Glomerular endothelial cell (primary cell): Measurements from ENCODE around the gene DICER1. TPM values are rescaled to one million over a fixed set of nuclear protein-coding genes. Genes with fewer than 3 reads are reported as not detected.
A peak's percentile ranks its signal among the peaks of the same experiment; 100 is the strongest.
"Not testable (repeated sequence)": the region's sequence is repeated elsewhere in the genome, so short reads cannot be mapped to it uniquely, and the experiment has no call there.

Source experiments
- DNase-seq: peaks from one replicate; pipeline ENCODE4 v3.0.0-alpha.2; 2011; ENCODE audit warnings: low read depth, low spot score; ENCODE audit errors: extremely low read depth
- total RNA-seq: library from RNA; depleted of rRNA; stranded (reverse); fragments of >200 nt; gene quantifications from 2 replicates; pipeline ENCODE4 v1.2.3, GENCODE V29; 2015

The DICER1 gene
- total RNA-seq, 1 donor from 2014 or later: 46.7 TPM

GRCh38 chr14:95185033-95185766 lies 27.9 kb upstream of the DICER1 start:
- no peak for DNase-seq

GRCh38 chr14:95184413-95184790 lies 27.1 kb upstream of the DICER1 start:
- DNase-seq: no peak

- peak; percentile 58 for DNase-seq
Observed at GRCh38 chr14:95183532-95184412, 26.4 kb upstream of the DICER1 start.

GRCh38 chr14:95183082-95183481 lies 25.8 kb upstream of the DICER1 start:
- no peak for DNase-seq

GRCh38 chr14:95182379-95182778 lies 25.1 kb upstream of the DICER1 start:
- DNase-seq: no peak

DNA sequence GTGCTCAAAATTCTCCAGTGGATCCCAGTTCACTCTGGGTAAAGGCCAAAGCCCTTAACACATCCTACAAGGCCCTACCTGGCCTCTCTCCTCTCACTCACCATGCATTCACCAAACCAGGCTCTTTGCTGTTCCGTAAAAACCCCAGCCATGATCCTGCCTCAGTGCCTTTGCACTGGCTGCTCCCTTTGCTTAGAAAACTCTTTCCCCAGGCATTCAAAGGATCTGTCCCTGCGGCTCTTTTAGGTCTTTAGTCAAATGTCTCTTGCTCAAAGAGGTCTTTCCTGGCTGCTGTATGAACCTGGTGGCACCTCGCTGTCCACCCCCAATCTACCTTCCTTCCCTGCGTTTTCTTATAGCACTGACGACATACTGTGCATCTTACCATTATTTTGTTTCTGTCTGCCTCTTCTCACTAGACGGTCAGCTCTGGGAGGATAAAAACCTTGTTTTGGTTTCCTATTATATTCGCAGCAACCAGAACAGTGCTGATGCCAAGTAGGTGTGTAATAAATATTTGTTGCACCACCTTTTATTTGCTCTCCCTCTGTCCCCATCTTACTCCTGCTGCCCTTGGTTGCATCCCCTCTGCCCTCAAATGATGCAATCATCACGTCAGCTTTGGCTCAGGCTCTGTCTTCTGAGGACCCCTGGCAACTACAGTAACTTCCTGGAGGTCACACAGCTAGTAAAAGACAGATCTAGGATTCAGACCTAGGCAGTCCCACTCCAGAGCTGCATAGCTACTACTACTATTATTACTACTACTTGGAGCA lies 23.8 kb upstream of the DICER1 start:
- DNase-seq: no peak

GRCh38 chr14:95175670-95176069 lies 18.3 kb upstream of the DICER1 start:
- DNase-seq: not testable (repeated sequence)

DNA sequence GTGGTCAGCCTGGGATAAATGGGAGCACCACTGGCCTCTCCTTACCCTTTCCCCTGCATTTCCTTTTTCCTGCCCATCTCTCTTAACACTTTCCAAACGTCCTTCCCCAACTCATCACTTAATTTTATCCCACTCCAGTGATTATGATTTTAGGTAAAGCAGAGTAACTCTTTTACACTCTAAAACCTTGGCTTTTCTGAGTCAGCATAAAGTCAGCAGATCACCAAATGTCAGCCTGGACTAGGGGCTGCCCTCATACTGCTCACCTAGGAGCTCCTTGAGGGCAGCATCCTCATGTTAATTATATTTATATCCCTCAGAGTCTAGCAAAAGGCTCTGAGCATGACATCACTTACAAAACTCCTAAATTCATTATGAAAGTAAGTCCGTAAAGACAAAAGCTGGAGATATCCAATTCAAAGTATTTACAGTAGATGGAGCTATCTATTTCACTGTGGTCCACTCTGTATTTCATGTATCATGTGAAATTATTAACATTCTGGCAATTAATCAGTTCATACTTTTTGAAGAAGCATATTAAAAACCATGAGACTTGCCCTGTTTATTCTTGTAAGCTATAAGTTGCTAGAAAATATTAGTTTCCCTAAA lies 17.0 kb upstream of the DICER1 start:
- no peak for DNase-seq

- DNase-seq: no peak
Observed at GRCh38 chr14:95173518-95173917, 16.2 kb upstream of the DICER1 start.

DNA sequence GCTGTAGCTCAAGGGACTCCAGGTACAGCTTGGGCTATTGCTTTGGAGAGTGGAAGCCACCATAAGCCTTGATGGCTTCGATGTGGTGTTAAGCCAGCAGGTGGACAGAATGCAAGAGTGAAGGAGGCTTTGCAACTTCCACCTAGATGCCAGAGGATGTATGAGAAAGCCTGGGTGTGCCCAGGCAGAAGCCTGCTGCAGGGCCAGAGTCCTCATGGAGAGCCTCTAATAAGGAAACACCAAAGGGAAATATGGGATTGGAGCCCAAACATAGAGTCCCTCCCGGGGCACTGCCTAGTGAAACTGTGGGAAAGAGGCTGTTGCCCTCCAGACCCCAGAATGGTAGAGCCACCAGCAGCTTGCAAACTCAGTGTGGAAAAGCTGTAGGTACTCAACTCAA lies 9.8 kb upstream of the DICER1 start:
- DNase-seq: no peak

- DNase-seq: no peak
Observed at GRCh38 chr14:95165517-95165916, 8.2 kb upstream of the DICER1 start.

GRCh38 chr14:95164506-95164905 lies 7.2 kb upstream of the DICER1 start:
- DNase-seq: no peak

DNA sequence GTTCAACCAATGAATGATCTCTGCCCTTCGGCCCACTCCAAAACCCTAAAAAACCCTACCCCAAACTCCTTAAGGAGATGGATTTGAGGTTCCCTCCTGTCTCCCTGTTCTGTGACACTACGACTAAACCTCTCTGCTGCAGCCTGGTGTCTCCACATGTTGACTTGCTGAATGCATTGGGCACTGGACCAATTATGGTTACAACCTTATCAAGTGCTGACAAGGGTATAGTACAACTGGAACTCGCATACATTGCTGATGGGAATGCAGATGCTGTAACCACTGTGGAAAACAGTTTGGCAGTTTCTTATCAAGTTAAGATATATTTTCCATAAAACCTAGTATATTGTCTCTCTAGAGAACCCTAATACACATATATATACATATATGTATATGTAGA lies 6.3 kb upstream of the DICER1 start:
- no peak for DNase-seq

DNA sequence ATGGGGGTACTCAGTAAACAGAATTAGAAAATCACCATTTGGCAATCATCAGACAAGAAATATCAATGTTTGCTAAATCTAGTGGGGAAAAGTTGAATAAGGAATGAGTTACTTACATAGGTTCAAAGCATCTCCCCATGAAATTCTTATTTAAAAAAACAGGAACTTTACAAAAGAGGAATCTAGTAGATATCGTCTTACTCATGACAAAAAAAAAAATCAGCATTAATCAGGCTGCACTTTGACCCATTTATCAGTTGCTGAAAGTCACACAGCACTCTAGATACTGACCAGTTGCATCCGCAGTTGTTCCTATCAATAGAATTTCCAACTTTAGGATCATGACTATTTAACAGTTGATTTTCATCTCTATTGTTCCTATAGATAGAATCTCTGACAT lies 5.8 kb upstream of the DICER1 start:
- DNase-seq: no peak

DNA sequence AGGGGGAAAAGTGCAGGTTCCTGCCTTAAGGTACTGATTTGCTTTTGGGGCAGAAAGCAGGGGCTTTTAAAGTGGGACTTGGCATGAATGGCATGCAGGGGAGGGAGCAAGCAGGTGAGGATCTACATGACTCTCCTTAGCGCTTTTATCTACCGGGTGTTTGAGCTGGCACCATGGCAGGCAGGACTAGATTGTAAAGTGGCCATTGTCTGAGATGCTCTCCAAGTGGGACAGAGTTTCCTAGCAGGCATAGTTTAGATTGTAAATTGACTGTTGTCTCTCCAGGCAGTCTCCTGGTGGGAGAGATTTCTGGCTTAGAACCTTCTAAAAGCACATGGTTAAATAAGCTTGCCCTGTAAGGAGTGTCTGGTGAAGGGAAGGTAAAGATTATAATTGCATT lies 5.3 kb upstream of the DICER1 start:
- no peak for DNase-seq

DNA sequence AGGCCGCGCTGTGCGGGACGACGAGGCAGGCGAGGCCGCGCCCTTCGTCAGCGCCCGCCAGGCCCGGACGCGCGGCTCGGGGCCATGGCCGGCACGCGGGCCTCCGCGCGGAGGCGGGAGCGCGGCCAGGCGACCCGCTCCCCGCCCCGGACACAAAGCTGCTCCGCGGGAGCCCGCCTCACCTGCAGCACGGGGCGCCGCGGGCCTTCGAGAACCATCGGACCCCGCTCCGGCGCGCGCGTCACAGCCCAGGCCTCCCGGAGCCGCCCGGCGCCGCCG lies 342 bp downstream of the DICER1 start:
- DNase-seq: no peak

DNA sequence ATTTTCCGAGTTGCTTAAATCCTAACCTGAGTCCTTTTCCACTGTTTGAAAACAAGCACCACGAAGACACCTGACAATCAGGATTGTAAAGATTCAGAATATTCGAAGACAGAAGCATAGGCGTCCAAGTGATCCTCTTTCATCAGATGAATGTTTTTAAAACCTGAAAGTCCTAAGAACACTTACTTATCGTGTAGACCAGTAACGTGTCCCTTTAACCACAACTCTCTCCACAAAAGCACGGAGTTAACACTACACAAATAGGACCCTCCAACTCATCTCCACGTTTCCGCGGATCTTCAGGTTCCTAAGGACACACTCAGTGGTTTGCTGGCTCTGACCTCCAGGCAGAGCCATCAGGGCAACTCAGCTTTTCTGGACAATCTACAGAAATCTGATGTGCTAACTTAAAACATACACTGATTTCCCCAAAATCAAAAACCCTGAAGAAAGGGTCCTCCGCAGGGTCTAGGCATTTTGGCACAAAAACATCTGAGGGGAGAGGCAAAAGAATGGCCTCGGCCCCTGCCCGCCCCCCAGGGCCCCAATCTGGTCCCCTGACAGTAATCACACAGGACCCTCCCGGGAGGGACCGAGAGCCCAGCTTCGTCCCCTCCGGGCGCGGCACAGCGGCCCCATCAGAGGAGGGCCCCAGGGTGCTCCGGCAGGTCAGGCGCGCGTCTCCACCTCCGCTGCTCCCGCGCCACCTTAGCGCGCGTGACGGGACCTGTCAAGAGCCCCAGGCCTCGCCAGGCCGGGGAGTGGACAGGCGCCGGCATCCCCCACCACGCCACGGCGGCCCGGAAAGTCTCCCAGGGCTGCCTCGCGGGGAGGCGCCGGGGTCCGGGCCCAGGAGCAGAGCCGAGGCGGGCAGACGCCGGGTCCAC lies 925 bp downstream of the DICER1 start:
- no peak for DNase-seq

DNA sequence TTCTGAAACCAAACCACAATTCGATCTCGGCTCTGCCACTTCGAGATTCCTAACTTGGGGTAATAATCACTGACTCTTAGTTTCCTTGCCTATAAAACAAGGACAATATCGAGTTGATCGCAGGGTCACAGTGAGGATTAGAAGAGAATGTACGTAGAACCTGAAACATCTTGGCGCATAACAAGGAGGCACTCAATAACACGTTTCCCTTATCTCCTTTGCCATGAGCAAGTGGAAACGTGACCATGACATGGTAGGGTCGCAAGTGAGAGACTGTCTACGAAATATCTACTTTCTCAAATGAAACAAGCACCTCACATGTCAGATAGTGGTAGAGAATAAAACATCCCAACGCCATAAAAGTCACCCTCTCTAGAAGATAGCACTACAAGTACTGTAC lies 2.3 kb downstream of the DICER1 start:
- DNase-seq: no peak

DNA sequence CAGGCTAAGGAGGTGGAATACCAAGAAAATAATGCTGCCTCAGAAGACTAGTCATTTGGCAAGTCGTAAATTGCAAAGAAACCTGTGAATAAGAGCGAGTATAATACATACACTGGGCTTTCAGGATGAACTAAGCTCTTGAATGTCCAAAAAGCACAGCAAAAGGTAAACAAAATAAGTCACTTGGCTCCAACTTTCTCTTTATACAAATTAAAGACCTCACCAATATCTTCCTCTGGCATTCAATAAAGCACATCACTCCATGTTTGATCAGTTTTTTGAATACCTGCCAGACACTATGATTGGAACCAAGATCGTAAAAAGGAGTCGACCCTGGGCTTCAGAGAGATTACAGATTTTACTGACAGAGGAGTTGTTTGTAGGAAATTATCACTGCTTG lies 3.5 kb downstream of the DICER1 start:
- no peak for DNase-seq

DNA sequence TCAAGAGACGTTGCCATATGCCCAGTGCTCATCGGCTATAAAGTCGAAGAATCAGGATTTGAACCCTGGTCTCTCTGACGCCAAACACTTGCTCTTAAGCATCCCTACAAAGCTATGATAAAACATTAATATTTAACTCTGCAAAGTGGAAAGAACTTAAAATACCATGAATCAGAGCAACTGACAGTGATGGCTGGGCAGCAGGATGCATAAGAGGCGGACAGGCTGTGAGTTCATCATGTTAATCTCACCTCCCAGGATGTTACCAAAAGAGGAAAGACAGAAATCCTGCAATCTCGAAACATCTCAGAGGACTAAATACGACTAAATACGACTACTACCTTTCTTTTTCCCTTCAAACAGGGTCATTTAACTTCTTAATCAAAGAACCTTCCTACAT lies 5.8 kb downstream of the DICER1 start:
- DNase-seq: no peak
